ENCODE results near the gene SH3GL3. TPM values are rescaled to one million over a fixed set of nuclear protein-coding genes. Genes with fewer than 3 reads are reported as not detected.

Gene SH3GL3
- total RNA-seq, 1 donor from 2014 or later, result not detected

DNA sequence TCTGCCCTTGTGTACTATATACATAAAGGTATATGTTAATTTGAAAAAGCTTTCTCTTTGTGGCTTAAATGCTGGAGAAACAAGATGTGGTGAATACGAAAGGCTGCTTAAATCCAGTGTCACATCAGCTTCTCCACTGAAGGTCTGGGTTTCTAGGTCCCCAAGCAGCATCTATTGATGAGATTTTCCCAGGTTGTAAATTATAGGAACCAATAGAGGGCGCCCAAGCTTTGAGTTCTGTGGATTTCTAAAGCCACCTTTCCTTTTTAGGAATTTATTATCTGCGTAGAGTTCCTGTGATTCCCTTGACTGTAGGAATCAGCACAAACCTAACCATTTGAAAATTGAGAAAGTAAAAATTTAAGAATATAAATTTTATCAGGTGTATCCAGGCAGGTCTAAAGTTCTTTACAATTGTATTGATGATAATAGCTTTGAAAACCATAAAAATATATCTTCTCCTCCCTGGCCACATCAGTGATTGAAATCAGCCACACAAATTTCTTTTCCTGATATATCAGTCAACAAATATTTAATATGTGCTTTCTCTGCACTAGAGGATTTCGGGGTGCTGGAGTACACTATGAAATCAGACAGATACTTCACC is 118.5 kb downstream of the SH3GL3 start:
- DNase-seq (ENCODE audit: low read depth in 2 of 2), result peak; percentile 14 to 66

DNA sequence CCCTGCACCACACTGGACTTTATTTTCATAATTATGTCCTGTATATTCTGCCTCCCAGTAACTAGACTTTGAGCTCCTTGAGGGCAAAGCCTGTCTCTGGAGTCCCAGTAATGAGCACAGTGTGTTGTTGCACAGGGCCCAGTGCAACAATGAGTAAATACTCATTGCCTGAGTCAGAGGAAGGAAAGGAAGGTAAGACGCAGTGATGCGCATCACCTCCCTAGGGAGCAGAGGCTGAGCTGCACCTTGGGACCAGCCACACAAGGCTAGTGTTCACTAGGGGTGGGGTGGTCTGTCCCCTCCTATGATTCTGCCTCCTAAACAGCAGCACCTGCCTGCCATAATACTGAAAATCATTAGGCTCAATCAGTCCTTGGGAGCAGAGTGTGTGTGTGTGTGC is 120.2 kb downstream of the SH3GL3 start:
- DNase-seq (ENCODE audit: low read depth in 2 of 2), result no peak

DNA sequence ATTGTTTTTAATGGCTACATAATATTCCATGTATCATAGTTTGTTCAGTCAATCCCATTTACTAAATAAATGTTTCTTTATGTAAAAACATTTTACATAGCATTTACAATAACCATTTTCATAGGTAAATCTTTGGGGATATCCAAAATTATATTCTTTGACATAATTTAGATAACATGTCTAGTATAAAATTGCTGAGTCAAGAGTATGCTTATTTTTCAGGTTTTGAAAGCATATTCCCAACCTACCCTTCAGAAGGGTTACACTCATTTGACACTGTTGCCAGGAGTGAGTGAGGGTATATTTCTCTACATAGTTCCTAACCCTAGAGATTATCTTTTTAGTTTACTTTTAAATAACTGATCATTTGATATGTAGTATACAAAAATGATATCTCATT is 122.2 kb downstream of the SH3GL3 start:
- DNase-seq (ENCODE audit: low read depth in 2 of 2), result no peak

DNA sequence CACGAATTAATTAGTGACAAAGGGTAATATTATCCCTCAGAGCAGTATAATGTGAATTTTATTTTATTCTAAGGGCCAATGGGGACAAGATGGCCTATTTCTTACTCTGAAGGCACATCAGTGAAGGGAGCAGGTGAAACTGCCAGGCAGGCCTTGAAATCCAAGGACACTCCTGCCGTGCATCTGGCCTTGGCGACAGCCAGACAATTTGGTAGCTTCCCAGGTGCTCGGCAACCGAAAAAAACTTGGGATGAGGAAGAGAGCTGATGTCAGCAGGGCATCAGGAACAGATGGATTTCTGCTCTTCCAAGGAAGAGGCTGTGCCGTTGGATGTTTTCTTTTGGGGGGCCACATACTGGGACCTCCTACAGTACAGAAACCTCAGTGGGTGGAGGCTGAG is 123.6 kb downstream of the SH3GL3 start:
- DNase-seq (ENCODE audit: low read depth in 2 of 2), result no peak

DNA sequence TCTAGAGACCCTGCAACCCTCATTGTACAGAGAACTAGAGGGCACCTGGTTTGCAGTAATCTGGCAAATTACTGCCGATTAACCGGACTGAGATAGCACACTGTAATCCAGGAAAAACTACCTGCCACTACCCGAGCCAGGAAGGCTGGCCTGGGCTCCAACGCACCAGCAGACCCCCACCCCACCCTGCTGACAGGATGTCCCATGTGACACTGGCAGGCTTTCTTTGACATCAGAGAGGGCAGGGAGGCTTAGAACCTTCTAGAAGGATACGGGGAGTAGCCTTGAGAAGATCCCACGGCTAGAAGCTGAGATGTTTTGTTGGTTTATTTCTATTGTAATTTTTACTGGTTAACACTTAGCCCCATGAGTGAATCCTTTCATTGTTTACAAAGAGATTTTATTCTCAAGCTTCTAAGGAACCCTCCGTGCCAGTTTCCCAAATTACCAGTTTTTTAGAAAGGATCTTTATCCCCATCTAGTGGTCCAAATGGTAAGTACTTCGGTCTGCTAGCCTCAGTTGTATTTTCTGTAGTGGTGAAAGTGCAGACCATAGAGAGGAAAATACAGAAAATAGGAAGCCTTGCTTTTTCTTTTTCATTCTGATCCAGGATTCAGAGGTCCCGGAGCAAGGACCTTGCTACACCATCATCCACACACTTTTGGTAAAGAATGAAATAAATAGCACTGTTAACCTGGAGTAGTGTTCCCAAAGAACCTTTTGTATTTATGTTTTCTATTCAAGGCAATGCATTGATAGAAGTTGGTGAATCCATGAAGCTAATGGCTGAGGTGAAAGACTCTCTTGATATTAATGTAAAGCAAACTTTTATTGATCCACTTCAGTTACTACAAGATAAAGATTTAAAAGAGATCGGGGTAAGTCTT is 124.9 kb downstream of the SH3GL3 start:
- DNase-seq (ENCODE audit: low read depth in 2 of 2), result peak; percentile 36 to 43

DNA sequence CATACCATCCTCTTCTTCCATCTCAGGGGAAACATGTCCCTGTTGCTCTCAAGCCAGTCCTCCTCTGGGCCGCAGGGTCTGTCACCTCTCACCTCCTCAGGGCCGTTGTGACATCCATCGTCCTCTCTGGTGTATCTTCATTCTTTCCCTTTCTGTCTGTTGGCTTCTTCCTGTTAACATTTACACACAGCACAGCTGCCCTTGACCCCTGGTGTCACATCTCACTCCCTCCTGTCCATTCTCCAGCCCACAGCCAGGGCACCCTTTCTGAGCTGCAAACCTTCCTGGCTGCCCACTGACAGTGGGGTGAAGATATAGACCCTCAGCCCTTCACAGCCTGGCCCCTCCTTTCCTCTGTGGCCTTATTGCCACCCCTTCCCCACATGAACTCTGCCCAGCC is 127.2 kb downstream of the SH3GL3 start:
- DNase-seq (ENCODE audit: low read depth in 2 of 2), result no peak

DNA sequence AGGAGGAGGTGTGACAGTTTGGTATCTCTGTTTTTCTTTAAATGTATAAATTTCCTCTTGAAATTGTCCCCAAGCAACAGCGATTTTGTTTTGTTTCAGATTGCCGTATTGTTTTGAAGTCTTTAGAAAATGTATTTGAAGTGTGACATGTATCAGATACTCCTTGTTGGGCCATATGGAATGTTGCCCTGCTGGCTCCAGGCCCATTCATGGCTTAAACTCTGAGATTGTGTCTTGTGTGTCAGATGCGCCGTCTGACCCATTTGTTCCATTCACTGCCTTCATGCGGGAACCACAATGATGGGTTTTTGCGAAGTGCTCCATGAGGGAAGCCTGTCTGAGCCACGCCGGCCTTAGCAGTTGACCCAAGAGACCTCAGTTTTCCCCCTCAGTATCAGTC is 131.6 kb downstream of the SH3GL3 start:
- DNase-seq (ENCODE audit: low read depth in 2 of 2), result no peak

DNA sequence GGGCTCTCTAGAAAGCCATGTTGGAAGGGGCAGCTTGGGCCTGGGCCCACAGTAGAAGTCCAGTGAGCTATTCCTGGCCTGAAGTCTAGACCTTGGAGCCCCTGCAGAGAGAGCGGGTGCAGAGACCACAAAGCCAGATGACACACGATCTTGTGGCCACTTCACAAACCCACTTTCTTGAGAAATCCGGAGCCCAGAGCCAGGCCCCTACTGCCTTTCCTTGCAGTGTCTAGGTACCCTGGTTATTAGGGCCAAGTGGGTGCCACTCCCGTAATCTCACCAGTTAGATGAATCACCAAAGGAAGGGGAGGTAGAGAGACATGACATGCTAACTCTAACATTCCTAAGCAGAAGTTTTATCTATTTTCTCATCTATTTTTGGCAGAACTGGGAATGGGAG is 134.2 kb downstream of the SH3GL3 start:
- no peak for DNase-seq (ENCODE audit: low read depth in 2 of 2)

DNA sequence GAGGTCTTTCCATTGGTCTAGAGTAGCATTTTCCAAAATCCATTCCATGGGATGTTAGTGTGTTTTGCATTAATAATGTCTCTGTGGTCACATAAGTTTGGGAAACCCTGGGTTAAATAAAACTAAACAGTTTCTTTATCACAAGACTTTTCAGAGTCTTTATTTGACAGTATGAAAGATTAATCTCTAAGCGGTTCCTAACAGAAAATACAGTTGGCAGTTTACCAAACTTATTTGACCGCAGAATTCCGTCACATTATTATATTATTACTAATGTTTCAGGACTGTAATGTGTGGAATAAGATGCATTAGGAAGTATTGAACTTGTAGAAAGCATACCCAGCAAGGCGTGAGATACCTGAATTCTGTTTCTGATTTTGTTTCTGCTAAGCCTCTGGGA is 135.2 kb downstream of the SH3GL3 start:
- peak in 1 of 2 donors; percentile 8 for DNase-seq (ENCODE audit: low read depth in 2 of 2)

DNA sequence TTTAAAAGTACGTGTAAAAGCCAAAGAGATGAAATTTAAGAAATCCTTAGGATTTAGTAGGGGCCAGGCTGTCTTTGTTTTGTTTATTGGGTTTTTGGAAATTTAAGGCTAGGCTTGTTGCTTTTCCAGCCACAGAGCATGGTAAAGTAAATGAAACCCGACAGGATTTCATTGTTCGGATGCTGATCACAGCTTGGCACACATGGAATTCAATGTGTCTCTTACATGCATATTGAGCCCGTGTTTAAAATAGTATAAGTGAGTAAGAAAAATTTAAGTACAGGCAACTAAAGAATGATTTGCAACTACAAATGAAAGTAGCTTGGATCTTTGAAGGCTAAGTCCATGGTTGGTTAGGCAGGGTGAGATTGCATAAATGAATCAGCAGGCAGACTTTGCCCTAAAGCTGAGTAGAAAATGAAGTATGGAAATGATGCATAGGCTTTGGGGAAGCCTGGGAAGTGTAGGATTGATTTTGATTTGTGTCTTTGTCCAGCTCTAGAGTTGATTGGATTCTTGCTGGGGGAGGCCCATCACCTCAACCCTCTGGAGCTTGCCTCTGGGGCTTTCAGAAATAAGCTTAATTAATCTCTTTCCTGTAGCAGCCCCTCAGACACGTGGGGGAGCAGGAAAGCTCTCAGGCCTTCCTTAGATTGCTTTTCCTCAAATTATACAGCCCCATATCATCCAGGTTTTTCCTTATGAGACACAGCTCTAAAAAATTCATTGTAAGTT is 138.6 kb downstream of the SH3GL3 start:
- no peak for DNase-seq (ENCODE audit: low read depth in 2 of 2)

DNA sequence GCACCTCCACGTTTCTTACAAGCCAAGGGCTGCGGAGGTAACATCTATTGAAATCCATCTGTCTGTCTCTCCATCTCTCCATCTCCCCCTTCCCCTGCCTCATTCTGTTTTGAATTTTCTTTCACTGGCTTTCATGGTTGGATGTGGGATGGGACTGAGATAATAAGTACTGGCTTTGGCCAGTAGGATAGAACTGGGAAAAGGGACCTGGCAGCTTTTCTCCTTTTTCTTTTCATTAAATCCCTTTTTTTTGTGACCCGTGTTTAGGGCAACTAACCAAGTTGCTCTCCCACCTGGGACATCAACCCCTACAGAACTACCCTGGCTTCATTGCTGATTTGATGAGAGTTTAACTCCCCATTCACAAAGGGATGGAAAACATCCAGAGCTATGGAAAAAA is 139.9 kb downstream of the SH3GL3 start:
- DNase-seq (ENCODE audit: low read depth in 2 of 2), result no peak

DNA sequence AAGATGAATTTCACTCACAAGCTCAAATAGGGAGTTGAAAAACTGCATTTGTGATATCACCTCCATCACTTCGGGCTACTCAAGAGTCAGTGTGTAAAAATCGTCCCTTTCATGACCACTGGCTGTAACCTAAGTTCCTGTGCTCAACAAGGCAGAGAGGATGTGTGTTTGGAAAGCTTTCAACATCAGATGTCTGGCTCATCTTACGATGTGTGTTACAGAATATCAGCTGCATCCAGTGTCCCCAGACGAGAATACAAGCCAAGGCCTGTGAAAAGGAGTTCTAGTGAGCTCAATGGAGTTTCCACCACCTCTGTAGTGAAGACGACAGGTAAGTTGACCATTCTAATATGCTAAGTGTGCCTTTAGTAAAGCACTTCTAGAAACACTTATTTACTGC is 141.3 kb downstream of the SH3GL3 start:
- no peak for DNase-seq (ENCODE audit: low read depth in 2 of 2)

DNA sequence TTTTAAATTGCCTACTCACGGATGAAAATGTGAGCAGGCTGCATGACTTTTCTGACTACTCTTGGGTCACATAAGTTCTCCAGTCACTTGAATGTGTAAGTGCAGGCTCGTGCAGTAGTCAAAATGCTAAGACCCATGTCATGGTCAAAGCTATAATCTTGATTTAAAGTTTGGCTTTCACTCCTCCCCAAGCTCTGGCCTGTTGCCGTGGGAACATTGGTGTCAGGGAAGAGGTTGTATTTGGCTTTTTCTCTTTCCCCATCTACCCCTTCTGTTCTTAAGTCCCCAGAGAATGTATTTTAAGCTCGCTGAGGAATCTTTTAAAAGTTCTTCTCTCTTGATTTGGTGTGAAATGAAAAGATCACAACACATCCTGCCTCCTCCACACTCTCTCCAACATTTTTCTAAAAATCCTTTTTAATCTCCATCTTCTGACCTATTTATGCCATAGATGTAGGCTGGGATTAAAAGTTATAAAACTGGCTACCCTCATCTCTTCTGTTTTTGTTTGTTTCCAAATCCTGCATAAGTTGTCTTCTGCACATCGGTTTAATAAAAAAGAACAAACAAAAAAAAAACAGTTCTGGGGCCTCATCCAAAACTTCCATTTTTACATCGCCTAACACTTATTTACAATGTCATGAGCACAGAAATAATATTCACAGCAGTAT is 145.4 kb downstream of the SH3GL3 start:
- DNase-seq (ENCODE audit: low read depth in 2 of 2), result no peak

DNA sequence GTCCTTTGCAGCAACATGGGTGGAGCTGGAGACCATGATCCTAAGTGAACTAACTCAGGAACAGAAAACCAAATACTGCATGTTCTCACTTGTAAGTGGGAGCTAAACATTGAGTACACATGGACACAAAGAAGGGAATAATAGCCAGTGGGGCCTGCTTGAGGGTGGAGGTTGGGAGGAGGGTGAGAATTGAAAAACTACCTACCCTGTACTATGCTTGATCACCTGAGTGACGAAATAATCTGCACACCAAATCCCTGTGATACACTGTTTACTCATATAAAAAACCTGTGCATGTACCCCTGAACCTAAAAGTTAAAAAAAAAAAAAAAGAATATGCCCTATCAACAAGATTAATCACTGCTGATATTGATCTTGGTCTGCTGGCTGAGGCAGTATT is 148.1 kb downstream of the SH3GL3 start:
- DNase-seq (ENCODE audit: low read depth in 2 of 2), result no peak

DNA sequence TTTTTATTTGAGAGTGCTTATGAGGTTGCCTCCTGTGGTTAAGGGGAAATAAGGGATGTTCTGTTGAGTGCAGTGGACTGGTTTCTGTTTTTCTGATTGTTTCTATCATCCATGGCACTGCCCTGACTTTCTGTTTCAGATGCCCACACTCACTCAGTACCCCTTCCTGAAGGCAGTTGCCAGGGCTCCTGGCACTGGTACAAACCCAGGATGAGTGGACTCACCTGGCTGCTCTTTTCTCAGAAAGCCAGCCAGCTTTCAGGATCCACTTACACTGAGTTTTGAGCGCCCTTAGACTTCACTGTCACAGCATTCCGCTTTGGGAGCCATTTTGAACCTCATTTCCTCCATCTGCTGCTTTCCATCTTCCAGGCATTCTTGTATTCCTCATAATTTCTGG is 150.9 kb downstream of the SH3GL3 start:
- DNase-seq (ENCODE audit: low read depth in 2 of 2), result no peak

DNA sequence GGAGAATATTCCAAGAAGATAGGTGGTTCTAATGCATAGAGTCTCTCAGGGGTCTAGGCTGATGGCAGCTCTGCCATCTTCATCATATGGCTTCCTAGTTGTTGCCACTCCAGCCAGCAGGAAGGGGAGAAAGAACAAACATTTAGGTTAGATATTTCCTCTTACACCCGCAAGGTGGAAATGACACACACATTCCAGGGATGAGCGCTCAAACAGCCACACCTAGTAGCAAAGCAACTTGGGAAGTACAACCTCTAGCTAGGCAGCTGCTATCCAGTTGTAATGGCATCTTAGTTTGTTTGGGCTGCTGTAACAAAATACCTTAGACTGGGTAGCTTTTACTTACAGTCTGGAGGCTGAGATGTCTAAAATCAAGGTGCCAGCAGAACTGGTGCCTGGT is 154.9 kb downstream of the SH3GL3 start:
- DNase-seq (ENCODE audit: low read depth in 2 of 2), result peak in 1 of 2 donors; percentile 49

DNA sequence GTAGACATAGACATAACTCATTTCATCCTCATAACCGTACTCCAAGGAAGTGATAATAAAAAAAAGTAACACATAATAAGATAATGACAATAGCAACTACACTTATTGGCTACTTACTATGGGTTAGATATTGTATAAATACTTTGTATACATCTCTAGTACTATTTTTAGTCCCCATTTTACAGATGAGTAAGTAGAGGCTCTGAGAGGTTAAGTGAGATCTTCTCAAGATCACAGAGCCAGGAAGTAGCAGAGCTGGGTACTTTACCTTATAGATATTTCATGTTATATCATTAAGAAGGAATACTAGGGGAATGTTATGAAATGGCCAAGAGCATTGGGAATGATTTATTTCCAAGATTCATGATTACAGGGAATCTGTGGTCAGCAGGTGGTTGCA is 157.4 kb downstream of the SH3GL3 start:
- no peak for DNase-seq (ENCODE audit: low read depth in 2 of 2)

DNA sequence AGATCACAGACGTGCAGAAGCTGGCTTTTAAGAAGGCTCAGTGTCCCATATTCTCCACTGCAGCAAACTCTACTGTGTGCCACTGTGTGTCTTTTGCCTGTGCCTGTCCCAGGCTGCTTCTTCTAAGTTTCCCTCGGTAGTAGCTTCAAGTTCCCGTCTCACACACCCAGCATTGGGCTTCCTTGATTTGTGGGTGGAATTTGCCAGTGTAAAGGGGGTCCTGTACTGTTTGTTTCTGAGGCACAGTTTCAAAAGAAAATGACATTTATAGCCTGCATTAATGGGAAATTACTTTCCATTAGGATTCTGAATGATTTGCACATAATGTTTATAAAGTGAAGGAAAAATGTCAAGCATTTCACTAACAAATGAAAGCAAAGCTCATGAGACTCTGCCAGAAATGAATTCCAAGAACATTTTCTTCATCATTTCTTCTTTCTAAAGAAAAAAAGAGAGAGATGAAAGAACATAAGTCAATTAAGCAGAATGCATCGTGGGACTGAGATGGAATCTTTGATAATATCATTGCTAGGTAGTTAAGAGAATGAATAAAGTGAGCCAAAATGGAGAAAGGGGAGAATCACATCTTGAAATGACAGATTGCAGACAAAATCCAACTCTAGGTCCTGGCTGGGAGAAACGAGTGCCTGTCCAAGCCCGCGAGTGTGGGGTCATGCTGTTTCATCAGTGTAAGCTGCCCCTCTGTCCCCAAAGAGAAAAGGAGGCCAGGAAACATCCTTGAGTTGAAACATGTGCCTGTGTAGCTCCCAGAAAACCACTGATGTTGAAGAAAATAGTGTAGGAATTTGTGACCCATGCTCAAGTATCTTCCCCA is 158.2 kb downstream of the SH3GL3 start:
- DNase-seq (ENCODE audit: low read depth in 2 of 2), result no peak

DNA sequence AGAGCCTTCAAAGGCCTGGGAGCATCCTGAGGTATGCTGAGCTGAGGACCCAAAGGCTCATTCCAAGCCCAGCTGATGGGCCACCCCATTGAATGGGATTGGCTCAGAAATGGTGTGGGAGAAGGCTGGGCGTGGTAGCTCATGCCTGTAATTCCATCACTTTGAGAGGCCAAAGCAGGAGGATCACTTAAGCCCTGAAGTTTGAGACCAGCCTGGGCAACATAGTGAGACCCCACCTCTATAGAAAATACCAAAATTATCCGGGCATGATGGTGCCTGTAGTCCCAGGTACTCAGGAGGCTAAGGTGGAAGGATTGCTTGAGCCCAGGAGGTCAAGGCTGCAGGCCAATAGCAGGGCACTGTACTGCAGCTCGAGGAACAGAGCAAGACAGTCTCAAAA is 163.0 kb downstream of the SH3GL3 start:
- no peak for DNase-seq (ENCODE audit: low read depth in 2 of 2)

DNA sequence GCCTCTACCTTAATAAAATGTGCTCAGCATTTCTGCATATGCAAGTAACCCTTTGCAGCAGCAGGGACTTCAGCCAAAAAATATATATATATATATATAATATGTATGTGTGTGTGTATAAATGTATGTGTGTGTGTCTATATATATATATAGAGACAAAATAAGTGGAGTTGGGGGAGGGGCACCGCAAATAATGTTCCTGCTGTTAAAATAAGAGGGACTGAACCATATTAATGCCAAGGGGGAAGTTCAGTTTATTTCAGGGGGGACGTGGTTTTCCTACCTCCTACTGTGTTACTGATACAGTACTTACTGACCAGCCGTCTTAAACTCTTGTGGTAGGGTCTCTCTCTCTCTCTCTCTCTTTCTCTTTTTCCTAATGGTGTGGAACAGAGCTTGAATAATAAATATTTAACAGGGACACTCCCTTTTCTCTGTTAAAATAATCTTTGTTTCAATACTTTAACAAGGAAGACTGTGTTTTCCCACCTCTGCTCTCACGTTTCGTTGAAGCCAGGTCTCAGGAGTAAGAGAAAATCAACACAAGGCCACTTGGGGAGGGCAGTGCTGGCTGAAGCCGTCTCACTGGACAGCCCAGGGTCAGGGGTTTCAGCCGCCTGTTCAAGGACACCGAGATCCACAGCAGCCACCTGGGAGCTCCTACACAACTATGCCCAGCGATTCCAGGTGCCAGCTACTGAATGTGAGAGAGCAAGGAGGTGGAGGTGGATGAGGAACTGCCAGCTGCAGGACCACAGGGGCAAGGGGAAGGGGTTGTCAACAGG is 164.0 kb downstream of the SH3GL3 start:
- no peak for DNase-seq (ENCODE audit: low read depth in 2 of 2)

All from lung microvascular endothelial cell (primary cell).